ENCODE measurements around the gene CCM2L. TPM values are rescaled to one million over a fixed set of nuclear protein-coding genes. Genes with fewer than 3 reads are reported as not detected.

CCM2L gene
- total and polyA plus RNA-seq, 2 experiments from 2014 or later: 4.9 to 13.3 TPM

GRCh38 chr20:32037929-32038328 lies 27.7 kb downstream of the CCM2L start:
- no peak overlapping the region for H3K4me2 ChIP-seq
- Mint-ChIP-seq H3K36me3 (ENCODE audit: low read depth) (no peaks in the 10 kb centered on the region; the same call in 2 of the 3 replicates), H3K4me1 (peaks cover 29% of the 10 kb centered on the region), H3K9me3 (peaks cover 22% of the 10 kb centered on the region), H3K27ac (no peak overlapping the region), H3K4me3 (no peak overlapping the region), H3K27me3 (ENCODE audit: insufficient read depth, low read depth, poor library complexity) (peaks cover 5% of the 10 kb centered on the region)
- no peak for DNase-seq (ENCODE audit: low spot score)
- no peak overlapping the region for H2AFZ ChIP-seq
- no peak for ATAC-seq
- no peaks in the 10 kb centered on the region for H3K27me3 ChIP-seq (ENCODE audit: insufficient read depth)
- no peak for TF ChIP-seq ZNF462 (CRISPR knock-in tag; IDR thresholded peaks at IDR 0.05)
- TF ChIP-seq POLR2AphosphoS5 (IDR thresholded peaks at IDR 0.05; ENCODE audit: low read depth): no peak
- TF ChIP-seq CREB1 (CRISPR knock-in tag; IDR thresholded peaks at IDR 0.05; ENCODE audit: low read depth): no peak
- no peak for TF ChIP-seq EZH2 (IDR thresholded peaks at IDR 0.05; ENCODE audit: low read depth, unreplicated experiment)
- no peak for TF ChIP-seq JUNB (IDR thresholded peaks at IDR 0.05; ENCODE audit: unreplicated experiment)
- TF ChIP-seq STAT1 (IDR thresholded peaks at IDR 0.05; ENCODE audit: unreplicated experiment): no peak
- no peak for TF ChIP-seq ZNF114 (CRISPR knock-in tag; IDR thresholded peaks at IDR 0.05)
- no peak for TF ChIP-seq EZH2phosphoT487 (IDR thresholded peaks at IDR 0.05; ENCODE audit: unreplicated experiment)
- no peak for TF ChIP-seq CTCF (conservative IDR thresholded peaks at IDR 0.05; ENCODE audit: low read depth in 2 of 2)
- TF ChIP-seq ZNF331 (CRISPR knock-in tag; IDR thresholded peaks at IDR 0.05; ENCODE audit: low read depth): no peak
- TF ChIP-seq REST (IDR thresholded peaks at IDR 0.05; ENCODE audit: unreplicated experiment): no peak
- H3K79me2 ChIP-seq (replicated peaks; ENCODE audit: insufficient read depth): no peaks in the 10 kb centered on the region
- H3K4me3 ChIP-seq: no peak overlapping the region
- H3K9me2 ChIP-seq (ENCODE audit: insufficient read depth): no peaks in the 10 kb centered on the region
- peaks cover 3% of the 10 kb centered on the region; the same call in 1 of the 2 replicates for H3F3A ChIP-seq (replicated peaks; ENCODE audit: low read depth)
- H3K4me1 ChIP-seq (ENCODE audit: insufficient read depth): peaks cover 24% of the 10 kb centered on the region
- no peak overlapping the region for H3K27ac ChIP-seq (ENCODE audit: low read depth)
- no peaks in the 10 kb centered on the region for H3K36me3 ChIP-seq (ENCODE audit: insufficient read depth)
- 0 out of 2 replicates have a peak, but pooled peaks cover 2% of the 10 kb centered on the region for H4K20me1 ChIP-seq (replicated peaks; ENCODE audit: insufficient read depth)
